Muscle of back (tissue), 11 donors: ENCODE measurements around the gene NREP. TPM values are rescaled to one million over a fixed set of nuclear protein-coding genes. Genes with fewer than 3 reads are reported as not detected.

Source experiments
- DNase-seq, 3 donors: peaks; one replicate each; pipeline versions ENCODE4 v3.0.0 to v3.0.0-alpha.2; 2013
- polyA plus RNA-seq, 10 donors: library from polyadenylated mRNA; unstranded; fragments of 120-200 nt; gene quantifications; one replicate each; pipeline ENCODE4 v1.2.1, GENCODE V29; 2013; ENCODE audit not compliant: insufficient read length in 10 of 10

The NREP gene
- polyA plus RNA-seq, 10 donors = 330 to 377 (median 359) TPM

- peak in 2 of 3 donors; percentile 52 to 66 for DNase-seq
Measured at GRCh38 chr5:111774525-111774924, 17.5 kb upstream of the NREP start.

GRCh38 chr5:111772456-111773122, 15.6 kb upstream of the NREP start:
- DNase-seq = peak in 1 of 3 donors; percentile 33

GRCh38 chr5:111769541-111769940, 12.5 kb upstream of the NREP start:
- no peak for DNase-seq

GRCh38 chr5:111765613-111766571, 8.9 kb upstream of the NREP start:
- no peak for DNase-seq

GRCh38 chr5:111764019-111764418, 7.0 kb upstream of the NREP start:
- DNase-seq = no peak

- DNase-seq = peak in 2 of 3 donors; percentile 69 to 87
Measured at GRCh38 chr5:111762895-111763294, 5.9 kb upstream of the NREP start.

GRCh38 chr5:111758284-111758628, 1.3 kb upstream of the NREP start:
- DNase-seq = no peak

GRCh38 chr5:111757355-111758283, 625 bp upstream of the NREP start:
- peak; percentile 94 to 97 (median 97) for DNase-seq

- DNase-seq = peak; percentile 77 to 92 (median 80)
Measured at GRCh38 chr5:111755942-111756381, 1.0 kb downstream of the NREP start.

- DNase-seq = peak in 1 of 3 donors; percentile 68
Measured at GRCh38 chr5:111755345-111755941, 1.6 kb downstream of the NREP start.

- no peak for DNase-seq
Measured at GRCh38 chr5:111753884-111754589, 3.0 kb downstream of the NREP start.

GRCh38 chr5:111752426-111752965, 4.5 kb downstream of the NREP start:
- no peak for DNase-seq

- DNase-seq = no peak
Measured at GRCh38 chr5:111749303-111750026, 7.5 kb downstream of the NREP start.

GRCh38 chr5:111748304-111748763, 8.7 kb downstream of the NREP start:
- no peak for DNase-seq

GRCh38 chr5:111747337-111747736, 9.7 kb downstream of the NREP start:
- no peak for DNase-seq

- no peak for DNase-seq
Measured at GRCh38 chr5:111746791-111747190, 10.2 kb downstream of the NREP start.

- no peak for DNase-seq
Measured at GRCh38 chr5:111745075-111745739, 11.8 kb downstream of the NREP start.

GRCh38 chr5:111744455-111744854, 12.5 kb downstream of the NREP start:
- DNase-seq = no peak

GRCh38 chr5:111743988-111744387, 13.0 kb downstream of the NREP start:
- DNase-seq = peak in 2 of 3 donors; percentile 72 to 84
